Glutamatergic neuron (in vitro differentiated cells): Measurements from ENCODE around the gene CELSR2. TPM values are rescaled to one million over a fixed set of nuclear protein-coding genes. Genes with fewer than 3 reads are reported as not detected.

Experiments
- DNase-seq: peaks from one replicate; pipeline ENCODE4 v3.0.0; 2022
- H3K27ac Mint-ChIP-seq: one replicate; pipeline ENCODE4 v1.8.0; 2020; ENCODE audit warnings: mild to moderate bottlenecking, mixed read lengths, inconsistent platforms; ENCODE audit not compliant: unreplicated experiment
- H3K27me3 Mint-ChIP-seq: one replicate; pipeline ENCODE4 v1.8.0; 2020; ENCODE audit warnings: mild to moderate bottlenecking, moderate library complexity, mixed read lengths, inconsistent platforms; ENCODE audit not compliant: unreplicated experiment
- H3K36me3 Mint-ChIP-seq: one replicate; pipeline ENCODE4 v1.8.0; 2020; ENCODE audit warnings: mild to moderate bottlenecking, mixed read lengths, inconsistent platforms; ENCODE audit not compliant: unreplicated experiment
- H3K4me1 Mint-ChIP-seq: one replicate; pipeline ENCODE4 v1.8.0; 2020; ENCODE audit warnings: mild to moderate bottlenecking, low read depth, mixed read lengths, inconsistent platforms; ENCODE audit not compliant: unreplicated experiment
- H3K4me3 Mint-ChIP-seq: one replicate; pipeline ENCODE4 v1.8.0; 2020; ENCODE audit warnings: mild to moderate bottlenecking, mixed read lengths, inconsistent platforms; ENCODE audit not compliant: unreplicated experiment
- H3K9me3 Mint-ChIP-seq: one replicate; pipeline ENCODE4 v1.8.0; 2020; ENCODE audit warnings: mild to moderate bottlenecking, moderate library complexity, mixed read lengths, inconsistent platforms; ENCODE audit not compliant: unreplicated experiment
- total RNA-seq: library from RNA; stranded (reverse); fragmentation: NEBNext Ultra II Directional; extraction: Animal tissue kit (Norgen Biotek cat#: 25700); gene quantifications from one replicate; pipeline ENCODE4 v1.2.1, GENCODE V29; 2021; ENCODE audit not compliant: unreplicated experiment
- TF ChIP-seq, protein P1 (sequence below): fragments of 200-600 bp; sonication (generic); IDR thresholded peaks from one replicate; pipeline ENCODE4 v1.5.0; 2021; ENCODE audit not compliant: partially characterized antibody, unreplicated experiment

The CELSR2 gene
- total RNA-seq, 1 donor from 2014 or later, result 181 TPM

DNA sequence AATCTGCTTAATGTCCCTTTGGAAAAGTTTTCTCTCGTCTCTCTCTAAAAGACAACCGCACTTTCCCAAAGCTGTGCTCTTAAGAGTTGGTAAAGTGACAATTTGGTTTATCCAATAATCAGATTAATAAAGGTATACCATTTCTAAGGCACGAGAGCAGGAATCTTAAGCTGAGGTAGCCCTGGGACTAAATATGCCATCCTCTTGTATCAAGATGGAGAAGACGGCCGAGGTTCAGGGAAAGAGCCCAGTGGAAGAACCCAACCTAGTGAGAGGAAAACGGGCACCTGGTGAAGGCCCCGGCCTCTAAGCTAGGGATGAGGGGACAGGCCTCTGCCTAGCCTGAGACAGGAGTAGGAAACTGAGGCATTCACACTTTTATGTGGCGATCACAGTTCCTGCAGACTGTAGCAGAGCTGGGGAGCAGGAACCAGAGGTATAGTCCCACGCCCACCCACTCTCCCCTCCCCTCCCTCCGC lies 36.0 kb upstream of the CELSR2 start:
- TF ChIP-seq, protein P1, sequence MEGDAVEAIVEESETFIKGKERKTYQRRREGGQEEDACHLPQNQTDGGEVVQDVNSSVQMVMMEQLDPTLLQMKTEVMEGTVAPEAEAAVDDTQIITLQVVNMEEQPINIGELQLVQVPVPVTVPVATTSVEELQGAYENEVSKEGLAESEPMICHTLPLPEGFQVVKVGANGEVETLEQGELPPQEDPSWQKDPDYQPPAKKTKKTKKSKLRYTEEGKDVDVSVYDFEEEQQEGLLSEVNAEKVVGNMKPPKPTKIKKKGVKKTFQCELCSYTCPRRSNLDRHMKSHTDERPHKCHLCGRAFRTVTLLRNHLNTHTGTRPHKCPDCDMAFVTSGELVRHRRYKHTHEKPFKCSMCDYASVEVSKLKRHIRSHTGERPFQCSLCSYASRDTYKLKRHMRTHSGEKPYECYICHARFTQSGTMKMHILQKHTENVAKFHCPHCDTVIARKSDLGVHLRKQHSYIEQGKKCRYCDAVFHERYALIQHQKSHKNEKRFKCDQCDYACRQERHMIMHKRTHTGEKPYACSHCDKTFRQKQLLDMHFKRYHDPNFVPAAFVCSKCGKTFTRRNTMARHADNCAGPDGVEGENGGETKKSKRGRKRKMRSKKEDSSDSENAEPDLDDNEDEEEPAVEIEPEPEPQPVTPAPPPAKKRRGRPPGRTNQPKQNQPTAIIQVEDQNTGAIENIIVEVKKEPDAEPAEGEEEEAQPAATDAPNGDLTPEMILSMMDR, result no peak
- no peak for DNase-seq
- Mint-ChIP-seq H3K27ac (peak overlapping the region; percentile 62), H3K27me3 (peaks cover 15% of the 10 kb centered on the region), H3K4me3 (peak overlapping the region; percentile 75), H3K36me3 (peaks cover 9% of the 10 kb centered on the region), H3K9me3 (peaks cover 13% of the 10 kb centered on the region), H3K4me1 (peaks cover 10% of the 10 kb centered on the region)

DNA sequence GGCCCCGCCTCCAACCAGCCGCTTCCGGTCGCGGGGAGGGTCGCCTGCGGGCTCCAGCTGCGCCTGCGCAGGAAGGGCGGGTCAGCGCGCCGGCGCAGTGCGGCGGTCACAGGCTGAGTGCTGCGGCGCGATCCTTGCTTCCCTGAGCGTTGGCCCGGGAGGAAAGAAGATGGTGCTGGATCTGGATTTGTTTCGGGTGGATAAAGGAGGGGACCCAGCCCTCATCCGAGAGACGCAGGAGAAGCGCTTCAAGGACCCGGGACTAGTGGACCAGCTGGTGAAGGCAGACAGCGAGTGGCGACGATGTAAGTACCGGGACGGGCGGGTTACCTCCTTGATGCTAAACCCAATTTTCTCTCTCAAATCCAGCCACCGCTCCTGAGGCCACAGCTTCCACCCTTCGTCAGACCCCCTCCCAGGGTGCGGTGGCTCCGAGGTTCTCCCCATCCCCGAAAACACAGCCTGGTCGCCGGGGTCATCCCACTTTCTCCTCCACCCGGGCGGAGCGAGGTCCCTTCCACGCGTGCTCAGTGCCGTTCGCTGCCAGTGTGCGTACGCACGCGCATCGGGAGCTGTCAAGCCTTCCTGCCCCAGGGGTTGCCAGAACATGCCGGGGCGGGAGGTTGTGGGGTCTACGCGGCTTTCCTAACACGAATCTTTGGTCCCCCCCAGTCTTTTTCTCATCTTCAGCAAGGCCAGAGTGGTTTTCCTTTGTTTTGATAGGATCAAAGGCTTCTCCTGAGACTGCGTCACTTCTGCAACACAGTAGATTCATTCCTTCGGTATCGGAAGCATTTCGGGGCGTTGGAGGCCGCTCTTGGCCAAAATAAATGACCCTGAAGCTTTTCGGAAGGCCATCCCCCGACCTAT lies 35.3 kb upstream of the CELSR2 start, which contains the start of gene SARS1:
Gene SARS1, plus strand, starts transcription at position 95 of the 870 bp plus-strand sequence. Its CDS starts 75 bp downstream, at position 170.
- Mint-ChIP-seq H3K4me3 (peak within 1 kb of the TSS; percentile 99), H3K36me3 (peaks cover 14% of the 10 kb centered on the region), H3K27me3 (peaks cover 15% of the 10 kb centered on the region), H3K4me1 (peaks cover 13% of the 10 kb centered on the region), H3K9me3 (peaks cover 13% of the 10 kb centered on the region), H3K27ac (peak within 1 kb of the TSS; percentile 100)
- peak; percentile 95 for DNase-seq
- TF ChIP-seq, protein P1, result no peak

DNA sequence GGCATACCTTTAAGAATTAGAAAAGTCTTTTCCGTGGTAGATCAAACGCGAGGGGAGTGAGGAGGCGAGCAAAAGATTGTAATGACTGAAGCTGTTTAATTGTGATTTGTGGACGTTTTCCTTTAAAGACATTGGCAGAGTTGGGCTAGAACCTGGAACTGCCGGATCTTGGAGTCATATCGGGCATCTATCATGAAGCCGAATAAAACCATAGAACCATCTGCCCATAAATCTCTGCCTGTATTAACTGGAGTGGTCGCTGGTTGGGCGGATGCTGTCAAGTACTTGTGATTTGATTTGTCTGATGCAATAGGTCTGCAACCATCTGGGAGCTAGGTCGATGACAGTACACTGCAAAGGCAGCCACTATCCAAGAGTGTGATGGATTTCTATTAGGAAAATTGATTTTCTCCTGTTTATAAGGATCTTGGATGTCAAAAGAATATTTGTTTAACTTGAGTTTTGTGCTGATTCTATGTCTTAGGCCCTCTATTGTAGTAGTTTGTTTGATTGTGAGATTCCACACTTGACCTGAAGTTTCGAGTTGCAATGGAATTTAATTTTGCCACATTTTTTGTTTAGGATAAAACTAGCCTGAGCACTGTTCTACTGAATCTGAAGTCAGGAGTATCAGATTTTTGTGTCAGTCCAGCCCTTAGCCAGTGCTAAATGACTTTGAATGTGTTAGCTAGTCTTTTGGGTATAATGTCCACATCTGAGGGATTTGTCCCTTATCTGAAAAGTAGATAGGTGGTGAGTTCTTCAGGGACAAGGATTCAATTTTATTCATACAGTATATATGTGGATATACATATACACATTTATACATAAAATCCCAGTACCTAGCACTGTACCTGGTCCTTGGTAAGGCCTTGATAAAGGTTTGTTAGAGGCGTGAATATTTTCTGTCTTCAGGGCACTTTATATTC lies 34.4 kb upstream of the CELSR2 start:
- DNase-seq, result peak; percentile 61
- H3K27me3 Mint-ChIP-seq, result peaks cover 15% of the 10 kb centered on the region

DNA sequence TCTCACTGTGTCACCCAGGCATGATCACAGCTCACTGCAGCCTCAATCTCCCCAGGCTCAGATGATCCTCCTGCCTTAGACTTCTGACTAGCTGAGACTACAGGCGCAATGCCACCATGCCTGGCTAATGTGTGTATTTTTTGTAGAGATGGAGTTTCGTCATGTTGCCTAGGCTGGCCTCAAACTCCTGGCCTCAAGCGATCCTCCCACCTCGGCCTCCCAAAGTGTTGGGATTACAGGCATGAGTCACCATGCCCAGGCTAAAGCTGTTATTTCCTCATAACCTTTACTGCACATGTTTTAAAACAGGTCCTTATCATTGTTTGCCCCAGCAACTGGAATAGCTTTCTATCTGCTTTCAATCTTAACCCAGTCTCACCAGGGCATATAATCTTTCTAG lies 32.7 kb upstream of the CELSR2 start:
- peaks cover 15% of the 10 kb centered on the region for H3K27me3 Mint-ChIP-seq
- H3K9me3 Mint-ChIP-seq, result peaks cover 12% of the 10 kb centered on the region
- peaks cover 14% of the 10 kb centered on the region for H3K36me3 Mint-ChIP-seq
- no peak overlapping the region for H3K27ac Mint-ChIP-seq
- TF ChIP-seq, protein P1, result no peak
- no peak for DNase-seq
- H3K4me3 Mint-ChIP-seq, result peak overlapping the region; percentile 99
- H3K4me1 Mint-ChIP-seq, result peaks cover 15% of the 10 kb centered on the region

More for the DNA sequence above, 34.4 kb upstream of the CELSR2 start:
- Mint-ChIP-seq H3K36me3 (peaks cover 14% of the 10 kb centered on the region), H3K9me3 (peaks cover 13% of the 10 kb centered on the region), H3K4me3 (peak overlapping the region; percentile 99), H3K4me1 (peaks cover 13% of the 10 kb centered on the region), H3K27ac (peak overlapping the region; percentile 100)
- TF ChIP-seq, protein P1, result no peak
